D721Med (cell line): Measurements from ENCODE around the gene GAS2.
A peak's percentile ranks its signal among the peaks of the same experiment; 100 is the strongest.

ENCODE experiments used
- DNase-seq: peaks from one replicate; pipeline ENCODE4 v3.0.0; 2011; ENCODE audit warnings: low spot score; ENCODE audit not compliant: insufficient read length
- FAIRE-seq: peaks from 2 replicates; lab custom pipeline; 2011; peaks lifted over from hg19 to GRCh38; lab: Jason Lieb, UNC
- TF ChIP-seq, protein P1 (sequence below): IDR thresholded peaks from 2 replicates; pipeline ENCODE4 v1.5.1; 2012; ENCODE audit warnings: mild to moderate bottlenecking, control low read depth; ENCODE audit not compliant: insufficient read depth; ENCODE audit errors: missing control alignments

Gene GAS2

DNA sequence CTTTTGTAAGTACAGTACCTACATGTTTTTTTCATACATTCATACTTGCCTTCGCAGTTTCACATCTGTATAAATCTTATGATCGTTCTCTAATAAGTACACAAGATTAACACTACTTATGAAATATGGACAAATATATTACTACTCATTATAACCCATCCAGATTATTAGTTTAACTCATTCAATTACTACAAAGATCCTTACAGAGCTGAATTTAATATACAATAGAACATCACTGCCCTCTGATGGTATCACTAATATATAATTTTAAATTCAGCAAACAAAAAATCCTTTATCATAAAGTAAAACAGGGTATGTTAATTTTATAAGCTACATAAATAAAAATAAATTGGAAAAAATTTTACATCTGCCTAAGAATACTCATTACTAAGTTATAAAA lies 155.8 kb downstream of the GAS2 start:
- TF ChIP-seq, protein P1, sequence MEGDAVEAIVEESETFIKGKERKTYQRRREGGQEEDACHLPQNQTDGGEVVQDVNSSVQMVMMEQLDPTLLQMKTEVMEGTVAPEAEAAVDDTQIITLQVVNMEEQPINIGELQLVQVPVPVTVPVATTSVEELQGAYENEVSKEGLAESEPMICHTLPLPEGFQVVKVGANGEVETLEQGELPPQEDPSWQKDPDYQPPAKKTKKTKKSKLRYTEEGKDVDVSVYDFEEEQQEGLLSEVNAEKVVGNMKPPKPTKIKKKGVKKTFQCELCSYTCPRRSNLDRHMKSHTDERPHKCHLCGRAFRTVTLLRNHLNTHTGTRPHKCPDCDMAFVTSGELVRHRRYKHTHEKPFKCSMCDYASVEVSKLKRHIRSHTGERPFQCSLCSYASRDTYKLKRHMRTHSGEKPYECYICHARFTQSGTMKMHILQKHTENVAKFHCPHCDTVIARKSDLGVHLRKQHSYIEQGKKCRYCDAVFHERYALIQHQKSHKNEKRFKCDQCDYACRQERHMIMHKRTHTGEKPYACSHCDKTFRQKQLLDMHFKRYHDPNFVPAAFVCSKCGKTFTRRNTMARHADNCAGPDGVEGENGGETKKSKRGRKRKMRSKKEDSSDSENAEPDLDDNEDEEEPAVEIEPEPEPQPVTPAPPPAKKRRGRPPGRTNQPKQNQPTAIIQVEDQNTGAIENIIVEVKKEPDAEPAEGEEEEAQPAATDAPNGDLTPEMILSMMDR: peak; percentile 19
- DNase-seq (no peak), FAIRE-seq (no peak)

GRCh38 chr11:22828373-22828772 lies 162.0 kb downstream of the GAS2 start:
- DNase-seq (no peak), FAIRE-seq (no peak)
- TF ChIP-seq, protein P1: no peak

GRCh38 chr11:22829231-22830081 lies 163.0 kb downstream of the GAS2 start, which contains the start of gene SVIP:
SVIP (minus strand) TSS chr11:22829801; CDS start chr11:22829748, 53 bp downstream.
- TF ChIP-seq, protein P1: peak; percentile 78
- DNase-seq (peak; percentile 24), FAIRE-seq (no peak)

DNA sequence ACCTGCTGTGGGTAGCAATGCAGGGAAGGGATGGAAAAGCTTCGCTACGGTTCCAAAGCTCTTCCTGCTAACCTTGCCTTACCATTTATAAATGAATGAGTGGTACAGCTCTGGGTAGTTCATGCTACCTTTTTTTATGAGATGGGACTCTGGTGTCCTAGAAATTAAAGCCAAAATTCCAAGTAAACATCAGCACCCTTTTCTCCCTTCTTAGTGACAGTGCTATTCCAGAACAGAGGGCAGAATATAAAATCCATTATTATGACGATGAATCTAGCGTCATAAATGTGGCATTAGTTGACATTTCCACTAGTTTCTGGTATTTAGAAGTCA lies 163.6 kb downstream of the GAS2 start:
- FAIRE-seq (no peak), DNase-seq (no peak)
- TF ChIP-seq, protein P1: no peak

GRCh38 chr11:22832315-22833015 lies 166.1 kb downstream of the GAS2 start:
- no peak for FAIRE-seq
- DNase-seq: no peak
- TF ChIP-seq, protein P1: no peak

DNA sequence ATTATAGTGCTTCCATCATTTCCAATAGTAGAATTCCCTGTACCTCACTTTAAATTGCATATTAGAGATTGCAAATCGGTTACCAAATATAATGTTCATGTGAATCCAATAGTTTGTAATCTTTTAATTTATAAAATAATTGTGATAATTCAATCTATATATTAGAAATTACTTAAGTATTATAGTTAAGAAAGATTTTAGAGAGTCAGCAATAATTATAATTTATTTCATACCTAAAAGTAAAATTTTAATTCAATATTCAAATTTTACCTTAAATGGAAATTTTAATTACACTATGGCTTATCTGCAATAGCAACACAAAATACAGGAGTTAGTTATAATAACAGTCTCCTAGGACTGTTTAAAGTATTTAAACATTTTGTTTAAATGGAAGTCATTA lies 180.3 kb downstream of the GAS2 start:
- DNase-seq (no peak), FAIRE-seq (no peak)
- TF ChIP-seq, protein P1: no peak

DNA sequence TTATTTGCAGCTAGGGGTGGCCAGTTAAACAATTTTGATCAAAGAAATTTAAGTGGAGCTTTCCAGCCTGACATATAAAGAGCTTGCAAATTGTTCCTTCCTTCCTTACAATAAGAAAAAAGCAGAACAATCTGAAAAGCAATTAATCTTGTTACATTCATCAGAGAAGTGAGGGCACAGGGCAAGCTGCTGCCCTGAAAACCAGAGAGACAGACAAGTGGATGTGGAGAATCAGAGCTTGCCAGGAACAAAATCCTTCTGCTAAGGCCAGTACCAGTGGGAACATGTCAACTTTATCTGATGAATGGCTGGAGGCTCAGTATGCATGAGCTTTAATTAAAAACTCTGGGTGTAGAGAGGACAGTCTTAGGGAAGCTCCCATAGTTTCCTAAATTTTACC lies 185.1 kb downstream of the GAS2 start:
- FAIRE-seq (no peak), DNase-seq (no peak)
- TF ChIP-seq, protein P1: no peak
